IMR-90 (cell line): Measurements from ENCODE around the gene CALML3. TPM values are rescaled to one million over a fixed set of nuclear protein-coding genes. Genes with fewer than 3 reads are reported as not detected.
A peak's percentile ranks its signal among the peaks of the same experiment; 100 is the strongest.

Experiments used
- ATAC-seq: fragments of 200-7000 bp; cut with Tn5 transposase; 2 replicates; pipeline ENCODE4 v1.9.1; 2020; ENCODE audit warnings: low read depth, mild to moderate bottlenecking, moderate library complexity
- BruUV-seq: library from RNA; stranded (reverse); fragments of 400-500 nt; replicated peaks from 2 replicates; lab custom pipeline; 2021; lab: Mats Ljungman, UMichigan
- CTCF ChIA-PET: fragments of 300-600 bp; formaldehyde crosslinking; extraction: SDS; loops from one replicate; lab custom pipeline; 2021; ENCODE audit warnings: antibody characterized with exemption; lab: Yijun Ruan, JAX
- POLR2A ChIA-PET: fragments of 300-600 bp; sonication (Branson Sonifier 250); formaldehyde crosslinking; loops from one replicate; lab custom pipeline; 2022; ENCODE audit warnings: antibody characterized with exemption; ENCODE audit not compliant: unreplicated experiment; lab: Charles Lee
- DNase-seq: peaks from one replicate; pipeline ENCODE4 v3.0.0; 2013
- H2AFZ ChIP-seq: replicated peaks from 2 replicates; pipeline ENCODE3; 2013; ENCODE audit warnings: low read length, mild to moderate bottlenecking; ENCODE audit not compliant: poor library complexity
- H2AK5ac ChIP-seq: 2 replicates; pipeline ENCODE4 v1.6.1; 2013; ENCODE audit warnings: low read depth, low read length, inconsistent platforms
- H2AK9ac ChIP-seq: replicated peaks from 2 replicates; pipeline ENCODE3; 2013; ENCODE audit warnings: mild to moderate bottlenecking, low read depth, low read length, moderate library complexity; ENCODE audit not compliant: poor library complexity
- H2BK120ac ChIP-seq: 2 replicates; pipeline ENCODE4 v1.6.1; 2013; ENCODE audit warnings: low read depth, low read length, inconsistent platforms
- H2BK15ac ChIP-seq: 3 replicates; pipeline ENCODE4 v1.6.1; 2013; ENCODE audit warnings: low read depth, low read length, inconsistent platforms
- H2BK20ac ChIP-seq: 2 replicates; pipeline ENCODE4 v1.6.1; 2013; ENCODE audit warnings: low read depth, mild to moderate bottlenecking, inconsistent platforms, low read length, moderate library complexity
- H2BK5ac ChIP-seq: 2 replicates; pipeline ENCODE4 v1.6.1; 2013; ENCODE audit warnings: mild to moderate bottlenecking, low read depth, low read length, inconsistent platforms; ENCODE audit not compliant: poor library complexity, severe bottlenecking
- H3K14ac ChIP-seq: replicated peaks from 2 replicates; pipeline ENCODE4 v1.6.1; 2013; ENCODE audit warnings: low read depth, low read length, inconsistent platforms
- H3K18ac ChIP-seq: 2 replicates; pipeline ENCODE4 v1.6.1; 2013; ENCODE audit warnings: low read depth, low read length, control low read depth
- H3K23ac ChIP-seq: 2 replicates; pipeline ENCODE4 v1.6.1; 2013; ENCODE audit warnings: low read depth, low read length, inconsistent platforms
- H3K27ac ChIP-seq: 2 replicates; pipeline ENCODE4 v1.5.1; 2013; ENCODE audit warnings: mild to moderate bottlenecking, control low read depth, low read length; ENCODE audit not compliant: insufficient read depth
- H3K27me3 ChIP-seq: 2 replicates; pipeline ENCODE4 v1.6.1; 2013; ENCODE audit warnings: low read length; ENCODE audit not compliant: control insufficient read depth, insufficient read depth
- H3K36me3 ChIP-seq: 2 replicates; pipeline ENCODE4 v1.6.1; 2013; ENCODE audit warnings: low read length, mixed read lengths; ENCODE audit not compliant: control insufficient read depth, insufficient read depth
- H3K4ac ChIP-seq: 2 replicates; pipeline ENCODE4 v1.6.1; 2013; ENCODE audit warnings: low read depth, low read length, inconsistent platforms
- H3K4me1 ChIP-seq: 2 replicates; pipeline ENCODE4 v1.6.1; 2013; ENCODE audit warnings: low read length, mixed read lengths; ENCODE audit not compliant: control insufficient read depth, insufficient read depth
- H3K4me2 ChIP-seq: 2 replicates; pipeline ENCODE4 v1.6.1; 2013; ENCODE audit warnings: low read depth, mild to moderate bottlenecking, control low read depth, low read length, moderate library complexity
- H3K4me3 ChIP-seq: 2 replicates; pipeline ENCODE4 v1.5.1; 2013; ENCODE audit warnings: low read depth, mild to moderate bottlenecking, control low read depth, low read length, moderate library complexity; ENCODE audit not compliant: insufficient read depth
- H3K56ac ChIP-seq: 2 replicates; pipeline ENCODE4 v1.6.1; 2013; ENCODE audit warnings: low read length, inconsistent platforms; ENCODE audit not compliant: insufficient read depth; ENCODE audit errors: extremely low read depth
- H3K79me1 ChIP-seq, 2 experiments: 2 replicates each; pipeline ENCODE4 v1.6.1; 2013; ENCODE audit warnings: low read length in 2 of 2, inconsistent platforms in 1 of 2, low read depth in 1 of 2
- H3K9ac ChIP-seq: 2 replicates; pipeline ENCODE4 v1.6.1; 2013; ENCODE audit warnings: low read depth, low read length, control low read depth
- H3K9me1 ChIP-seq: 2 replicates; pipeline ENCODE4 v1.6.1; 2013; ENCODE audit warnings: low read length, inconsistent platforms; ENCODE audit not compliant: insufficient read depth
- H3K9me3 ChIP-seq: 2 replicates; pipeline ENCODE4 v1.6.1; 2013; ENCODE audit warnings: low read length; ENCODE audit not compliant: control insufficient read depth, insufficient read depth
- H4K20me1 ChIP-seq: 2 replicates; pipeline ENCODE4 v1.6.1; 2013; ENCODE audit warnings: low read length, inconsistent platforms; ENCODE audit not compliant: insufficient read depth
- H4K5ac ChIP-seq: 2 replicates; pipeline ENCODE4 v1.6.1; 2013; ENCODE audit warnings: mild to moderate bottlenecking, low read depth, low read length, control low read depth
- H4K8ac ChIP-seq, 2 experiments: 2 replicates each; pipeline ENCODE4 v1.6.1; 2013; ENCODE audit warnings: low read depth in 2 of 2, low read length in 2 of 2, control low read depth in 1 of 2, inconsistent platforms in 1 of 2
- H4K91ac ChIP-seq: 2 replicates; pipeline ENCODE4 v1.6.1; 2013; ENCODE audit warnings: low read depth, low read length, inconsistent platforms; ENCODE audit not compliant: insufficient read depth
- BHLHE40 ChIP-seq: fragments of 150-350 bp; IDR thresholded peaks from 2 replicates; pipeline ENCODE4 v1.6.1; 2016; ENCODE audit warnings: mild to moderate bottlenecking, low read depth, low read length
- CEBPB ChIP-seq: IDR thresholded peaks from 2 replicates; pipeline ENCODE4 v1.6.1; 2012; ENCODE audit warnings: low read depth, low read length, improper control_type of control experiment
- MXI1 ChIP-seq: IDR thresholded peaks from 2 replicates; pipeline ENCODE4 v1.6.1; 2012; ENCODE audit warnings: low read depth, mild to moderate bottlenecking, low read length, moderate library complexity, borderline replicate concordance
- RCOR1 ChIP-seq: IDR thresholded peaks from 2 replicates; pipeline ENCODE4 v1.6.1; 2012; ENCODE audit warnings: mild to moderate bottlenecking, low read length, improper control_type of control experiment; ENCODE audit not compliant: insufficient replicate concordance
- SMC3 ChIP-seq: fragments of 150-350 bp; IDR thresholded peaks from 2 replicates; pipeline ENCODE4 v1.6.1; 2016; ENCODE audit warnings: low read depth, mild to moderate bottlenecking, antibody characterized with exemption, low read length, moderate library complexity
- WGBS, 2 experiments: methylation state at CpG; one replicate each; pipeline versions ENCODE4 v1.1.5 to v1.1.7; 2013; ENCODE audit warnings: missing lambda C conversion rate in 2 of 2; ENCODE audit not compliant: insufficient read length in 1 of 2; ENCODE audit errors: extremely low coverage in 2 of 2; 5-methylcytosine and 5-hydroxymethylcytosine counted together
- dilution Hi-C: fragments of 300-500 bp; cut with HindIII; formaldehyde crosslinking; loops from one replicate; pipeline ENCODE4 v1.14.3; 2018; ENCODE audit warnings: low sequenced_read_pairs; ENCODE audit not compliant: unreplicated experiment
- in situ Hi-C: fragments of 300-500 bp; cut with MboI; formaldehyde crosslinking; loops from 3 replicates; pipeline ENCODE4 v1.14.3; 2019; ENCODE audit warnings: low sequenced_read_pairs, inconsistent platforms, mixed read lengths
- intact Hi-C: fragments of 100-400 bp; cut with micrococcal nuclease; formaldehyde crosslinking; loops from 2 replicates; pipeline ENCODE4 v1.10.0; 2022
- polyA plus RNA-seq, 3 experiments: library from polyadenylated mRNA; depleted of rRNA; stranded (reverse); fragments of >200 nt; gene quantifications; 2 replicates each; pipeline ENCODE4 v1.2.3, GENCODE V29; 2012; ENCODE audit warnings: low replicate concordance in 1 of 3
- total RNA-seq: library from RNA; depleted of rRNA; stranded (reverse); fragments of >200 nt; gene quantifications from 2 replicates; pipeline ENCODE4 v1.2.3, GENCODE V29; 2012

Gene CALML3
- total and polyA plus RNA-seq, 2 of the 4 experiments (the other 2 are of a cell fraction) = not detected

DNA sequence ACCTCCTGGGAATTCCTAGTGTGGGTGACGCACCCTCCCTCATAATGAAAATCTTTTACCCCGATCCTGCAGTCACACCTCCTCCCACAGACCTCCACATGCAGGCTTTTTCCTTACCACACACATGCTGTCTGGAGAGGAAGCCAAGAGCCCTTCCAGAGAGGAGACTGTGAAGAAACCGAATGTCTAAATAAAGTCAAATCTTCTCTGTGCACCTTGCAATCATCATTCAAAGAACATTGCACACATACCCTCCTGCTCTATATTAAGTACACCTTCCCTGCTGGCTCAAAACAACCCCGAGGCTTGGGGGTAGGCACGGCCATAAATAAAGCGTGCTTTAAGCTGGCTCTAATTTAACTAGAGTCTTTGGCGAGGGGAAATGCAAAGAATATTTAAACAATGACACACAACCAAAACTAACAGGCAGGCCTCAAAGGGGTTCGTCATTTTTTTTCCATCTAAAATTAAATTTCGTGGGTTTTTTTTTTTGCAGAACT, 34.9 kb downstream of the CALML3 start:
- DNase-seq (peak; percentile 78), ATAC-seq (peak; percentile 75)
- no peak overlapping the region for H3K4me3 ChIP-seq
- no peak overlapping the region for H3K9ac ChIP-seq
- peak overlapping the region; percentile 2 for H2BK5ac ChIP-seq
- H2AFZ ChIP-seq = no peak overlapping the region
- BruUV-seq = no TSS peak
- no peaks in the 10 kb centered on the region for H4K20me1 ChIP-seq
- peak overlapping the region; percentile 95 for H2BK120ac ChIP-seq
- peak overlapping the region; percentile 25; the same call in 1 of the 3 replicates for H2BK15ac ChIP-seq
- H4K91ac ChIP-seq = 0 out of 2 replicates have a peak overlapping the region, but pooled peaks have one; percentile 2
- no peak overlapping the region for H3K56ac ChIP-seq
- dilution Hi-C loops = no loop called here
- in situ Hi-C loops = no loop called here
- H3K9me1 ChIP-seq = peaks cover 16% of the 10 kb centered on the region
- H3K27me3 ChIP-seq = no peaks in the 10 kb centered on the region
- no peak overlapping the region; the same call in 1 of the 2 replicates for H3K18ac ChIP-seq
- H2AK9ac ChIP-seq = no peak overlapping the region
- TF ChIP-seq MXI1 (peak; percentile 82; the same call in 1 of the 2 replicates), RCOR1 (peak; percentile 20), SMC3 (peak; percentile 9; the same call in 1 of the 2 replicates), BHLHE40 (no peak; the same call in 1 of the 2 replicates), CEBPB (peak; percentile 27; the same call in 1 of the 2 replicates)
- H3K36me3 ChIP-seq = no peaks in the 10 kb centered on the region
- peak overlapping the region; percentile 25 to 70; a peak in 2 of 4 replicates for H4K8ac ChIP-seq
- H3K27ac ChIP-seq = peak overlapping the region; percentile 1
- ChIA-PET CTCF (no interaction called here), POLR2A (no interaction called here)
- H3K4ac ChIP-seq = peak overlapping the region; percentile 80
- peak overlapping the region; percentile 30 for H2BK20ac ChIP-seq
- peaks cover 32% of the 10 kb centered on the region for H3K4me1 ChIP-seq
- WGBS, 2 experiments = 10% methylated on average over 2 of the region's 9 CpGs; no CpG with 5 or more reads in 1 of the 2 experiments
- intact Hi-C loops = no loop called here
- H3K79me1 ChIP-seq = peaks cover 0 to 7% of the 10 kb centered on the region in 2 experiments; a peak in 1 of 4 replicates
- 0 out of 2 replicates have a peak overlapping the region, but pooled peaks have one; percentile 0 for H2AK5ac ChIP-seq
- no peaks in the 10 kb centered on the region for H3K9me3 ChIP-seq
- peak overlapping the region; percentile 72; the same call in 1 of the 2 replicates for H3K14ac ChIP-seq
- 0 out of 2 replicates have a peak overlapping the region, but pooled peaks have one; percentile 11 for H3K23ac ChIP-seq
- no peak overlapping the region for H4K5ac ChIP-seq
- H3K4me2 ChIP-seq = peak overlapping the region; percentile 37
